GM19240 (cell line): Measurements from ENCODE around the gene METRN.
A peak's percentile ranks its signal among the peaks of the same experiment; 100 is the strongest.

Experiments
- DNase-seq: peaks from one replicate; pipeline ENCODE4 v3.0.0; 2011; ENCODE audit warnings: low spot score; ENCODE audit not compliant: insufficient read length

Gene METRN

DNA sequence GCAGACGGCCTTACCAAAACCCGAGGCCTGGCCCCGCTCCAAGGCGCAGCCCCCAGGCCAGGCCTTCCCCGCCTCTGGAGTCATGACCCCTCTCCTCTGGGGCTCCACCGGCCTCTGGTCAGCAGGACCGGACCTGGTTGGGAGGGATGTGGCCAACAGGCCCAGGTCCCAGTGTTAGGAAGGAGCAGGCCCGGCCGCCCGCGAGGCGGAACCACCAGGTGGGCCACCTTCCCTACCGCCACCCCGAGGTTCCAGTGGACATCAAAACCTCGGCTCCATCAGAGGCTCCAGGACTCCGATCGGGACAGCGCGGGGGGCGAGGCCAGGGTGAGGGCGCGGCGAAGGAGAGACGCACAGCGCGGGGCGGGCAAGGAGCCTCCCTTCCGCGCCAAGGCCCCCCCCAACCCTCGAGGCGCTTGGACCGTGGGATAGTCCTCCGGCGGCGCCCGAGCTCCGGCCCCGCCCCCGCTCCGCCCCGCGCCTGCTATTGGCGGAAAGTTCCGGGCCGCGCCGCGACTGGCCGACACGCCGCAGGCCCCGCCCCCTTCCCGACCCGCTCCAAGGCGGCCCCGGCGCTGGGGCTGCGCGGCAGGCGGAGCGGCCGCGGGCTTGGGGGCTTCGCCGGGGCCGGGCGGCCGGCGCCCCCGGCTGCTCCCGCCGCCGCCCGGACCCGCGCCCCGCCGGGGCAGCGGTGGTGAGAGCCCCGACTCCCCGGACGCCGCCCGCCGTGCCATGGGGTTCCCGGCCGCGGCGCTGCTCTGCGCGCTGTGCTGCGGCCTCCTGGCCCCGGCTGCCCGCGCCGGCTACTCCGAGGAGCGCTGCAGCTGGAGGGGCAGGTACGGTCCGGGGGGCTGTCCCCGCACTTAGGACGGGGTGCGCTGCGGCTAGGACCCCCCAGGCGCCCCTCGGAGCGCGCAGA lies at the start of gene METRN:
TSS of gene METRN (plus strand) at position 561 of the 919 bp plus-strand sequence. CDS start at position 733, 172 bp downstream.
- peak; percentile 93 for DNase-seq

GRCh38 chr16:666572-666971 lies 48.3 kb upstream of the METRN start:
- DNase-seq = no peak

- no peak for DNase-seq
These were observed 47.7 kb upstream of the METRN start for GRCh38 chr16:667113-667779.

DNA sequence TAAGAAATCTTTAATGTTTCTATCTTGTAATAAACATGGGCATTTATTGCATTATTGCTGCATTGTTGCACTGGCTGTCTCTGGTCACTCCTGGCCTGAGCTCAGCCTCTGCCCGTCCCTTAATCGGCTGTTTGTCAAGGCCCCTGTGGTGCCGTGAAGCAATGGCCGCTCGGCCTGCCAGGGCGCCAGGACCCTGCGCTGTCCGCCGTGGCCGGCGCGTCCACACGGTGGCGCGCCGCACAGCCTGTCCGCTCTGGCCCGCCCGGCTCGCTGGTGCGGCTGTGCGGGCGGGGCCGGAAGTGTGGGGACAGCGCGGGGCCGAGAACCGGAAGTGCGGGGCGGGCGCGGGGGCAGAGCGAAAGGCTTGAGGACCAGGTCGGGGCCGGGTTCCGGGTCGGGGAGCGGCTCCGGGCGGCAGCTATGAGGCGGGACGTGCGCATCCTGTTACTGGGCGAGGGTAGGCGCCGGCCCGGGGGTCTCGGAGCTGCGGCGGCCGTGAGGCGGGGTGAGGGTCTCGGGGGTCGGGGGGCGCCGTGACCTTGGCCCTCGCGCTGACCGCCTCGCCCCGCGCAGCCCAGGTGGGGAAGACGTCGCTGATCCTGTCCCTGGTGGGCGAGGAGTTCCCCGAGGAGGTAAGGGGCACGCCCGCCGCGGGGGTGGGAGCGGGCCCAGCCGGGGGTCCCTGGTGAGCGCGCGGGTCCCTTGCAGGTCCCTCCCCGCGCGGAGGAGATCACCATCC lies 47.0 kb upstream of the METRN start, which contains the start of gene RHOT2:
TSS of gene RHOT2 (plus strand) at position 353 of the 739 bp plus-strand sequence. CDS start at position 421, 68 bp downstream.
- DNase-seq = peak; percentile 89

DNA sequence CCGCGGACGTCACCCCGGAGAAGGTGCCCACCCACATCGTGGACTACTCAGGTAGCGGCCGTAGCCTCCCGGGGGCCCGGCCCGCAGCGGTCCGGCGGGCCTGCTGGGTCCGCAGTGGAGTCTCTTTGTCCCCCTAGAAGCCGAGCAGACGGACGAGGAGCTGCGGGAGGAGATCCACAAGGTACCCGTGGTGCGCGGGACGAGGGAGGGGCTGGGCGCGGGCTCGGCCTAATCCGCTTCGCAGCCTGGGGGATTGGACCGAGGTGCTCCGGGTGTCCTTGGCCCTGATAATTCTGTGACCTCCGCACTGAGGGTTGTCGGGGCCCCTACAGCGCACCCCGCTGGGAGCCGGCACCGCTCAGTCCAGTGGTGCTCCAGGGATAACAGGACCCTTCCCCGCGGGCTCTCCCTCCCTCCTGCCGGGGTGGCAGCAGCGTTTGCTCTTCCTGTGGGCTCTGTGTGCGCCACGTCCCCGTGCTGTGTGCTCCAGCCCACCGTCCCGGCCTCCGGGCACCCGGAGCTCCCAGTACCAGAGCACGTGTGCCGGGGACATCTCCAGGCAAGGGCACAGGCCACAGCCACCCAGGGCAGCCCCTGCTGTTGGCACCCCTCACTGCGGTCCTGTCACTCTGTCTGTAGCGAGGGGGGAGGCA lies 46.3 kb upstream of the METRN start:
- no peak for DNase-seq

GRCh38 chr16:669666-670065 lies 45.3 kb upstream of the METRN start:
- DNase-seq = no peak

GRCh38 chr16:670485-671352 lies 44.2 kb upstream of the METRN start:
- DNase-seq = no peak

- no peak for DNase-seq
These were observed 43.4 kb upstream of the METRN start for GRCh38 chr16:671353-672131.

DNA sequence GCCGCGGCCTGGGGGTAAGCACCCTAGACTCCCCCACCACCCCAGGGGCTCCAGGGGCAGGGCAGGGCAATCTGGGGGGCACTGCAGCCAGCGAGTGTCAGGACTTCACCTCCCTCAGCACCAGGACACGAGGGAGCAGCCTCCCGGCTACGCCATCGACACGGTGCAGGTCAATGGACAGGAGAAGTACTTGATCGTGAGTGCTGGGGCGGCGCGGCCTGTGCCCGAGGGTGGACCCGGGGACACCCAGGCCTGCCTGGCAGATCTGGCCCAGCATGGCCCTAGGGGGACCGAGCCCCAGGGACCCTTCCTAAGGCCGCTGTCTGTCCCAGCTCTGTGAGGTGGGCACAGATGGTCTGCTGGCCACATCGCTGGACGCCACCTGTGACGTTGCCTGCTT lies 42.5 kb upstream of the METRN start:
- no peak for DNase-seq

DNA sequence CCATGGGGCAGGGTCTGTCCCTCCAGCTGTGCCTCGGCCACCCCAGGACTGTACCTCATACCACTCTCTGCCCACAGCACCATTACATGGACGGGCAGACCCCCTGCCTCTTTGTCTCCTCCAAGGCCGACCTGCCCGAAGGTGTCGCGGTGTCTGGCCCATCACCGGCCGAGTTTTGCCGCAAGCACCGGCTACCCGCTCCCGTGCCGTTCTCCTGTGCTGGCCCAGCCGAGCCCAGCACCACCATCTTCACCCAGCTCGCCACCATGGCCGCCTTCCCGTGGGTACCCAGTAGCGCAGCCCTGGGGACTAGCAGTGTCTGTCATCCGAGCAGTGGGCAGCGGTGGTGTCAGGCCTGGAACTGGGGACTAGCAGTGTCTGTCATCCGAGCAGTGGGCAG lies 42.1 kb upstream of the METRN start:
- DNase-seq = no peak

DNA sequence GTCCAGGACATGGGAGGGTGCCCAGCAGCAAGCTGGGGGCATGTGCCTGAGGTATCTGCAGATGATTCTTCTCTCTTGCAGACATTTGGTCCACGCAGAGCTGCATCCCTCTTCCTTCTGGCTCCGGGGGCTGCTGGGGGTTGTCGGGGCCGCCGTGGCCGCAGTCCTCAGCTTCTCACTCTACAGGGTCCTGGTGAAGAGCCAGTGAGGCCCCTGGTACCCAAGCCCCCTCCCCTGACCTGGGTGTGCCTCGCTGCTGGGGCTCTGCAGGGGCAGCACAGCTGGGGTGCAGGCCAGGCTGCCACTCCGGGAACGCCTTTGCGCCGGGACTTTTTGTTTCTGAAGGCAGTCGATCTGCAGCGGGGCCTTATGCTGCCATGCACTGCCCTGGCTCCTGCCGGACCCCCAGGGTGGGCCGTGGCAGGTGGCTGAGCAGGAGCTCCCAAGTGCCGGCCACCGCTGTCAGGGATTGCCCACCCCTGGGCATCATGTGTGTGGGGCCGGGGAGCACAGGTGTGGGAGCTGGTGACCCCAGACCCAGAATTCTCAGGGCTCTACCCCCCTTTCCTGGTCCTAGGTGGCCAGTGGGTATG lies 41.4 kb upstream of the METRN start:
- no peak for DNase-seq

DNA sequence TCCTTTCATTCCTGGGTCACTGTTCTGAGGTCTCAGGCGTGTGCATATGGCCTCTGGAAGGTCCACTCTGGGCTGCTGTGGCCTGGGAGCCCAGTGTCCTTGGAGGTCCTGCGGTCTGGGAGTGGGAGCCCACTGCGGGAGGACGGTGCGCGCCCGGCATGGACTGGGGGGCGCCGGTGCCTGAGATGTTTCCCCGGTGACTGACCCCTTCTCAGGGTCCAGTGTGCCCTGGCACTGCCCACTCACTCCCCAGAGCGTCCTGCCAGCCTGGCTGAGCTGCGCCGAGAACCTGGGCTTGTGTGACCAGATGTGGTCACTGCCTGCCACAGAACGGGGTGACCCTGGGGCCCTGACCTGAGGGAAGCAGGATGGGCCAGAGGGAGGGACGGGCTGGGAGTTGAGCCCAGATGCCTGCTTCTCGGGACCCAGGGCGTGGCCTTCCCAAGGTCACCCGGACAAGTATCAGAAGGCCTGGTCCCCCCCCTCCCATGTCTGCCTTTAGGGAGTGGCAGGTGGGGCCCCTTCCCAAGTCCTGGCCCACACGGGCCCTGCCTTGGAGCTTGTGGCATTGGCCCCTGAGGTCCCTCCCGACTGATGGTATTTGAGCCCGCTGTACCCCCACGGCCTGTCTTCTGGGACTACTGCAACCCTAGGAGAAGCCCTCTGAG lies 40.6 kb upstream of the METRN start:
- no peak for DNase-seq

DNA sequence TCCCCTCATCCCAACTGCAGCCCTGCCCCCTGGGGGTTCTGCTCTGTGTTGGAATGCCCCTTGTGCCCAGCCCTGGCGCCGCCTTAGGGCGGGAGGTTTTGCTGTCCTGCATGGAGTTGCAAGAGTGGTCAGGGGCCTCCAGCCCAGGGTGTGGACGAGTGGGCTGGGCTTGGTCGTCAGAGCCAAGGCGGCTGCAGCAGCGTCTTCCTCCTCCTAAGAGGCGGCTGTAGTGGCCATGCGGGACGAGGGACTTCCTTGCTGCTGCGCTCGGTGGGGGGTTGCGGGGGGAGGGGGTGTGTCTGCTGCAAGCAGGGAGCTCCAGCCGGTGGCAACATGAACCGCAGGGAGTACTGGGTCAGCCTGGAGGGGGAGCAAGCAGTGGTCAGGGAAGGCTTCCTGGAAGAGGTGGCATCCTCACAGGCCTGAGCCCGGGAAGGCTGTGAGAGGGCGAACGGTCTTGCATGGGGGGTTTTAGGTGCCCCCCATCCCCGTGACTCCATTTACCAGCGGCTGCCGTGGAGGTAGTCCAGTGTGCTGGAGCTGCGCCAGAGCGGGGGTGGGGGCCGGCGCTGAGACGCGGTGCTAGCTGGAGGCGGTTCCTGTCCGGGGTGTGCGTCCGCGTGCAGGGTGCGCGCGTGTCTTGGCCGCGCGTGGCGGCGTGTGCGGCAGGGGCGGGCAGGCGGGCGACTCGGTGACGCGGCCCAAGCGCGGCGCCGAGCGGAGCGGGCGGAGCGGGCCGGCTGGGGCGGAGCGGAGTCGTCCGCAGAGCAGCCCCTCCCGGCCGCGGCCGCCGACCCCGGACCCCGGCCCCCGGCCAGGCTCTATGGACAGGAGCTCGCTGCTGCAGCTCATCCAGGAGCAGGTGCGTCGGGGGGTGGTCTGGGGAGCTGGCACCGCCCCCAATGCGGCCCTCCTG lies 39.7 kb upstream of the METRN start, which contains the start of gene RHBDL1:
TSS of gene RHBDL1 (plus strand) at position 704 of the 916 bp plus-strand sequence. CDS start at position 824, 120 bp downstream.
- DNase-seq = no peak

DNA sequence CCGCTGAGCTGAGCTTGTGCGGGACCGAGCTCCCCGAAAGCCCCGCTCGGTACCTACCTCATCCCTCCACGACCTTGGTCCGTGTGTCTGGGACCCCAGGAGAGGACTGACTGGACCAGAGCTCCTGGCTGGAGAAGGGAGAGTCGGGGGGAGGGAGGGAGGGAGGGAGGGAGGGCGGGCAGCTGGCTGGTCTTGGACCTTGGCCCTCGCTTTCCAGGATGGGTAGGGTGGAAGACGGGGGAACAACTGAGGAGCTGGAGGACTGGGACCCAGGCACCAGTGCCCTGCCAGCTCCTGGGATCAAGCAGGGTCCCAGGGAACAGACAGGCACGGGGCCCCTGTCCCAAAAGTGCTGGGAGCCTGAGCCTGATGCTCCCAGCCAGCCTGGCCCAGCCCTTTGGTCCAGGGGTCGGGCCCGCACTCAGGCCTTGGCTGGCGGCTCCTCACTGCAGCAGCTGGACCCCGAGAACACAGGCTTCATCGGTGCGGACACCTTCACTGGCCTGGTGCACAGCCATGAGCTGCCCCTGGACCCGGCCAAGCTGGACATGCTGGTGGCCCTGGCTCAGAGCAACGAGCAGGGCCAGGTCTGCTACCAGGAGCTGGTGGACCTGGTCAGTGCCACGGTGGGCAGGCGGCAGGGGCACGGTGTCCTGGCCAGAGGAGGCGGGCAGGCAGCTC lies 38.9 kb upstream of the METRN start:
- DNase-seq = no peak

GRCh38 chr16:676565-676902 lies 38.4 kb upstream of the METRN start:
- DNase-seq = no peak

GRCh38 chr16:676913-677312 lies 38.0 kb upstream of the METRN start:
- no peak for DNase-seq
